EL (cell line): Measurements from ENCODE around the gene CLDN12.

Source experiments
- DNase-seq: peaks from one replicate; pipeline ENCODE4 v3.0.0-alpha.2; 2016

The CLDN12 gene

DNA sequence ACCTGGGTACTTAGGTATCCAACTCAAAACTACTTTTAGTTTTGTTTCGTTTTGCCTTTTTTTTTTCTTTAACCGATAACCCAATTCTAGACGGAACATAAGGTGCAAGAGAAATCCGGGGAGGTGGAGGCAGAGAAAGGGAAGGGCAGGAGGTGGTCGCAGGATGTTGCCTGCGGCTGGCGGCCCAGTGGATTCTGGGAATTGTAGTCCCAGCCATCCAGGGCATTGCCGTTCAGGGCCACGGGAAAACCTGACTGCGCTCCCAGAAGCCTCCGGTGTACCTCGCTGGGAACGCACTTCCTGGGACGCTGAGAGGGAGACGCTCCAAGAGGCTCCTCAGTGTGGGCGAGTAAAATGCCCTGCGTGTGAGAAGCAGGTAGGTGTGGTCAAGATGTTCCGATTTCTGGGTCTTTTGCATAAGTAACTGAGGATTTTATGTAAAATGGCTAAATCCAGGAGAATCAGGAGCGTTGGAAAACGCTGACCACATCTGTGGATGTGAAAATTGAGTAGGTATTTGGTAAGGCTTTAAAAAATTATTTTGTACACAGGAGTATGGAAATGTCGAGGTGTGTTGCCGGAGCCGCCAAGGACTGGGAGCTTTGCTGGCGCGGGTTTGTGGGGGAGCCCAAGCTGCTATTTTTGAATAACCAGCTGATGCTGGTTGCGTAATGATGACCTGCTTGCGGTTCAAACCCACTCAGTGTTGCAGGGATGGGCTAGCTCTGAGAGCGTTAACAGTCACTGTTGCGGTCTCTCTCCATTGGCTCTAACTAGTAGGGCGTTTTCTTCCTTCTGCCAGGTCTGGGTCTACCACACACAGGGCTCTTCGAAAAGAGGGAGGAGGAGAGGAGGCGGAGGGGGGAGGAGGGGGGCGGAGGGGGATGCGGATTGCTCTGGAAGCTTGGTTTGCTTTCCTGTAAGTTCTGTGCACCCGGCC lies at the start of gene CLDN12:
CLDN12 (plus strand) TSS at position 288 of the 940 bp plus-strand sequence. CDS start 9,216 bp downstream, outside the sequence.
- DNase-seq, result peak; percentile 95

- peak; percentile 74 for DNase-seq
Observed at GRCh38 chr7:90383422-90383821, 19.8 kb upstream of the CLDN12 start.

- peak; percentile 69 for DNase-seq
Observed at GRCh38 chr7:90383861-90384260, 19.4 kb upstream of the CLDN12 start.

GRCh38 chr7:90384433-90384832 lies 18.8 kb upstream of the CLDN12 start:
- DNase-seq, result peak; percentile 56

GRCh38 chr7:90387470-90388240 lies 15.6 kb upstream of the CLDN12 start:
- DNase-seq, result no peak

- no peak for DNase-seq
Observed at GRCh38 chr7:90390926-90391325, 12.3 kb upstream of the CLDN12 start.

DNA sequence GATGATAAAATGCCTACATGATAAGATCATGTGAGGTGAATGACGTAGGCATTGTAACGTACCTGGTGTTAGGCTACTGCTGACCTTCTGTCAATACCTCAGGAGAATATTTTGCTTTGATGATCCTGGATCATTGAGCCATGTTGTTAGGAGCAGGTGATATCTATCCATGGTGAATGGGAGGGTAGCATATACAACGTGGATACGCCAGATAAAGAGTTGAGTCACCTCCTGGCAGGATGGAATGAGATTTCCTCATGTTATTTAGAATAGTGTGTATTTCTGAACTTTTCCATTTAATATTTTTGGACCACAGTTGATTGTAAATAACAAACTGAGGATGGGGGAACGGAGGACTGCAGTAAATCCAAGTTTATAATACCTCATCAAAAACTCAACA lies 11.8 kb upstream of the CLDN12 start:
- DNase-seq, result no peak

- DNase-seq, result no peak
Observed at GRCh38 chr7:90396420-90396819, 6.8 kb upstream of the CLDN12 start.

- no peak for DNase-seq
Observed at GRCh38 chr7:90401989-90402388, 1.3 kb upstream of the CLDN12 start.

DNA sequence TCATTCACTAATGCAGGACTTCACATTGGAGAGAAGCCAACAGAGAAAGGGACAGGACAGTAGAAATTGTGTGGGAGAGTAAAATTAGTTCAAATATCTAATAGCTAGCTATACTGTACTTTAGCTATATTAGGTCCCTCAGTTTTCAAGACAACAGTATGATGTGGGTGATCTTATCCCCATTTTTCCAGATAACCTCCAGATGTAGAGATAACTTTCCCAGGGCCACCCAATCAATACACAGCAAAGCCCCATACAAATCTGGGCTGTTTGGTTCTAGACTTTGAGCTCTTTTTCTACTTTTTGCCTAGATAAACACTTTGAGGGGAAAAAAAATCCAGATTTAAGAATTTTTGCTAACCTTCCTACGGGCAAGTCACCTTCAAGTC lies 482 bp upstream of the CLDN12 start:
- DNase-seq, result no peak

DNA sequence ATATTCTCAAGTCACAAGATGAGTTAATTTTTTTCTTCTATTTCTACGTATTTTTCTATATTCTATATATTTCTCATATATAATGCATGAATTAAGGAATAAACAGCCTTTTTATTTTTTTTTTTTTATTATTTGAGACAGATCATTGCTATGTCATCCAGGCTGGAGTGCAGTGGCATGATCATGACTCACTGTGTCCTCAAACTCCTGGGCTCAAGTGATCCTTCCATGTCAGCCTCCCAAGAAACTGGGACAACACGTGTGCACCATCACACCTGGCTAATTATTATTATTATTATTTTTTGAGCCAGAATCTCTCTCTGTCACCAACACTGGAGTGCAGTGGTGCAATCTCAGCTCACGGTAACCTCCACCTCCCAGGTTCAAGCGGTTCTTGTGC lies 1.5 kb downstream of the CLDN12 start:
- peak; percentile 19 for DNase-seq

GRCh38 chr7:90407484-90407821 lies 4.2 kb downstream of the CLDN12 start:
- no peak for DNase-seq

- no peak for DNase-seq
Observed at GRCh38 chr7:90408142-90408541, 4.9 kb downstream of the CLDN12 start.

GRCh38 chr7:90409667-90410066 lies 6.4 kb downstream of the CLDN12 start:
- DNase-seq, result no peak

DNA sequence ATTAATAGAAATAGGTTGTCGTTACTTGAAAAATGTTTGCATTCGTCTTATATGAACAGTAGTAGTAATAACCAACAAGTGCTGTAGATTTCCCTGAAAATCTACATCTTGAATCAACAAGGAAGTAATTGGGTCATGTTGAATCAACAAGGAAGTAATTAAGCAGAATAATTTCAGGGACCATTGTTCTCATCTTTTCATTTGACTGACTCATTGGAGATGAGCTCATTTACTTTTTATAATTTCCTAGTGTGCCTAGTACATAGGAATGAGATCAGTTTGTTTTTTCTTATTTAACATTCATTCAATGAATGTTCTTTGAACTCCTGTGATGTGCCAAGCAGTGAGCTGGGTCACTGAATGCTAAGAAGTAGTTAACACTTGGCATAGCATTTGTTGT lies 8.2 kb downstream of the CLDN12 start:
- peak; percentile 12 for DNase-seq

- peak; percentile 19 for DNase-seq
Observed at GRCh38 chr7:90412458-90413184, 9.4 kb downstream of the CLDN12 start.

DNA sequence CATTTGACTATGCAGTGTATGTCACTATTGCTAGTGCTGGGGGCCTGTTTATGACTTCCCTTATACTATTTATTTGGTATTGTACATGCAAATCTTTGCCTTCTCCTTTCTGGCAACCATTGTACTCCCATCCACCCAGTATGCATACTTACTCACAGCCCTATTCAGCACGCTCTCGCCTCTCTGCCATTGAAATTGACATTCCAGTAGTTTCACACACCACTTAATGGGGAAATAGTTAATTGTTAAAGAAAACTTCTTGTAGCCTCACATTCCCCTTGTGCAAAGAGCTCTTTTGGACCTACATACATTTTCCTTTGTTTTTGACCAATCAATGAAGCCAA lies 9.9 kb downstream of the CLDN12 start:
- DNase-seq, result no peak

- no peak for DNase-seq
Observed at GRCh38 chr7:90421651-90422050, 18.4 kb downstream of the CLDN12 start.

GRCh38 chr7:90424720-90425119 lies 21.5 kb downstream of the CLDN12 start:
- no peak for DNase-seq

DNA sequence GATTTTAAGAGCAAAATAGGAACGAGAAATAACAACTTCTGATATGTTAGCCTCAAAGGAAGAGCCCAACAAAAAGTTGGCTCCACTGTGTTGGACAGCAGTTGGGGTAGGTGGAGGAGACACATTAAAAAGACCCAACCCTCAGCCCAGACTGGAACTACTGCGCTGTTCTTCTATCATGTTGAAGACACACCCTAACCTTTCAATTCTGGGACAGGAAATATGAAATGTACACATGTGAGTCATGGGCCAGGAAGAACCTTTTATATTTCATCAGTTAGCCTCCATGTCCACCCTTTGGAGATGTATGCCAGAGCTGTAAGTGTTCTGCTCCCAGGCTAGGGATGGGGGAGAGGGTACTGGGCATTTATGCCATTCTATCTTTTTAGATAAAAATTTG lies 22.1 kb downstream of the CLDN12 start:
- no peak for DNase-seq

DNA sequence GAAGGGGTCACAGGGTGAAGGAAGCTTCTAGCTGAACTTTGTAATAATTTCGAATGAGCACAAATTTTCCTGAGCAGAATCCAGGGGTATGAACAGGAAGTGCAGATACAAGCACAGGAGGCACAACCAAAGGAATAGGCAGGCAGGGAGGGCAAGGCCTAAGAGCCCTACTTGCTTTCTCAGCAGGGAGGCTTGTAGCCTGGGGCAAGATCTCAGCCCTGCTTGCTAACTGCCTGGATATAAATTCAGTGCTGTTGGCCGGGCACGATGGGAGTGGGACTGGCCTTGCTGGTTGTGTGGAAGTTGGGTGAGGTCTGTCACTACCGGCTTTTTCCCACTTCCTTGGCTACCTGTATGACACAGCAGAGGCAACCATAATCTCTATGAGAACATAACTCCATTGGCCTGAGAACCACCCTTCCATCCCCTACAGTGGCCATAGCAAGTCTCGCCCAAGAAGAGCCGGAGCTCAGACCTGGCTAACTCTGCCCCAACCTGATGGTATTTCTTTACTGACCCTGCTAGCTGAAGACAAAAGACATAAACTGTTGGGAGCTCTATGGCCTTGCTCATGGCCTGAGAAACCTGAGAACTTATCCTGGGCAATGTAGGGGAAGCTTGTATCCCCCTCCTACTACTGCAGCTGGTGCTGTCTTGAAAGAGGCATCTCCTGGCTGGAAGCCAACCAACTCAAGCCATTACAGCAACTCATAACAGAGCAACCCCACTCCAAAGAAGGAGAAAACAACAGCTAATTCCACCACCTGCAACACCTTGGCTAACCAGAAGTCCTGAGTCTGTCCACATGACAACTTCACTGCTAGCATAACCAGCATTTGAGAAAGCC lies 27.6 kb downstream of the CLDN12 start:
- no peak for DNase-seq

- no peak for DNase-seq
Observed at GRCh38 chr7:90432752-90433151, 29.5 kb downstream of the CLDN12 start.

GRCh38 chr7:90433221-90433620 lies 30.0 kb downstream of the CLDN12 start:
- DNase-seq, result no peak
